Upper lobe of left lung (tissue), 6 donors: ENCODE measurements around the gene PLCD4. TPM values are rescaled to one million over a fixed set of nuclear protein-coding genes. Genes with fewer than 3 reads are reported as not detected.

Source experiments
- ATAC-seq, 2 donors: fragments of 200-7000 bp; cut with Tn5 transposase; one replicate each; pipeline ENCODE4 v1.9.1; 2022; ENCODE audit warnings: mild to moderate bottlenecking in 2 of 2, moderate library complexity in 2 of 2; ENCODE audit not compliant: low FRiP score in 2 of 2
- DNase-seq, 2 donors: peaks; one replicate each; pipeline ENCODE4 v3.0.0-alpha.2; 2019 to 2020
- H3K27ac ChIP-seq, 4 donors: fragments of 200-600 bp; sonication (generic); one replicate each; pipeline ENCODE4 v1.5.1; 2016 to 2019
- H3K27me3 ChIP-seq, 4 donors: fragments of 200-600 bp; sonication (generic); one replicate each; pipeline ENCODE4 v1.5.1; 2017 to 2019
- H3K36me3 ChIP-seq, 4 donors: fragments of 200-600 bp; sonication (generic); one replicate each; pipeline ENCODE4 v1.5.1; 2016 to 2019
- H3K4me1 ChIP-seq, 4 donors: fragments of 200-600 bp; sonication (generic); one replicate each; pipeline ENCODE4 v1.5.1; 2018 to 2019
- H3K4me3 ChIP-seq, 4 donors: fragments of 200-600 bp; sonication (generic); one replicate each; pipeline ENCODE4 v1.5.1; 2017 to 2019; ENCODE audit warnings: mild to moderate bottlenecking in 2 of 4, moderate library complexity in 1 of 4
- H3K9me3 ChIP-seq, 4 donors: fragments of 200-600 bp; sonication (generic); one replicate each; pipeline ENCODE4 v1.5.1; 2018 to 2019
- CTCF ChIP-seq, 6 experiments: fragments of 450-650 bp in 4 of 6; fragments of 200-600 bp in 2 of 6; sonication (generic) in 2 of 6; IDR thresholded peaks; one replicate each; pipeline ENCODE4 v1.5.1; 2016 to 2019; ENCODE audit warnings: antibody characterized with exemption in 6 of 6
- EP300 ChIP-seq, 4 donors: sonication (generic); formaldehyde crosslinking; IDR thresholded peaks; one replicate each; pipeline ENCODE4 v1.5.1; 2017; ENCODE audit warnings: antibody characterized with exemption in 4 of 4, control low read depth in 2 of 4
- POLR2A ChIP-seq, 4 donors: fragments of 450-650 bp; IDR thresholded peaks; one replicate each; pipeline ENCODE4 v1.5.1; 2016 to 2017; ENCODE audit warnings: antibody characterized with exemption in 4 of 4, mild to moderate bottlenecking in 2 of 4
- POLR2AphosphoS5 ChIP-seq, 2 donors: sonication (generic); formaldehyde crosslinking; IDR thresholded peaks; one replicate each; pipeline ENCODE4 v1.5.1; 2017; ENCODE audit warnings: antibody characterized with exemption in 2 of 2
- WGBS, 2 donors: methylation state at CpG; one replicate each; pipeline ENCODE4 v1.1.5; 2017 to 2018; 5-methylcytosine and 5-hydroxymethylcytosine counted together
- total RNA-seq, 6 donors: library from RNA; depleted of rRNA in 4 of 6; stranded (reverse); fragments of >200 nt in 4 of 6; gene quantifications; one replicate each; pipeline versions ENCODE4 v1.1.0 to v1.2.1, GENCODE V29; 2016 to 2021
- donor health status: DM: no; HTN: no; CAD: no; lungs with moderate emphysema.
- donor health status: DM: no; HTN: yes; CAD: no; lungs with severe emphysema.

The PLCD4 gene
- total RNA-seq, 6 donors from 2014 or later, result 0.30 to 0.98 (median 0.37) TPM; not detected in 2

GRCh38 chr2:218582076-218582475 lies 25.6 kb upstream of the PLCD4 start:
- H3K9me3 ChIP-seq, result no peaks in the 10 kb centered on the region
- H3K27ac ChIP-seq, result no peak overlapping the region
- H3K27me3 ChIP-seq, result no peaks in the 10 kb centered on the region
- H3K36me3 ChIP-seq, result peaks cover 12 to 61% (median 19%) of the 10 kb centered on the region in 4 donors
- H3K4me3 ChIP-seq, result no peak overlapping the region
- DNase-seq (no peak), ATAC-seq (no peak)
- no peak for TF ChIP-seq EP300 (IDR thresholded peaks at IDR 0.05)
- no peak for TF ChIP-seq POLR2AphosphoS5 (IDR thresholded peaks at IDR 0.05)
- TF ChIP-seq CTCF (IDR thresholded peaks at IDR 0.05), result no peak
- no peak for TF ChIP-seq POLR2A (IDR thresholded peaks at IDR 0.05)
- peaks cover 0 to 8% (median 2%) of the 10 kb centered on the region in 4 donors for H3K4me1 ChIP-seq
- 93 to 94% methylated on average over 7 of the region's 7 CpGs for WGBS, 2 donors

GRCh38 chr2:218583983-218584850 lies 23.5 kb upstream of the PLCD4 start:
- Histone ChIP-seq H3K27me3 (no peaks in the 10 kb centered on the region), H3K27ac (peak overlapping the region in 1 of 4 donors; percentile 32), H3K4me3 (no peak overlapping the region), H3K36me3 (peaks cover 19 to 81% (median 31%) of the 10 kb centered on the region in 4 donors), H3K4me1 (no peaks in the 10 kb centered on the region), H3K9me3 (no peaks in the 10 kb centered on the region)
- TF ChIP-seq POLR2A (IDR thresholded peaks at IDR 0.05) (no peak), CTCF (IDR thresholded peaks at IDR 0.05) (no peak), EP300 (IDR thresholded peaks at IDR 0.05) (no peak), POLR2AphosphoS5 (IDR thresholded peaks at IDR 0.05) (no peak)
- 96 to 97% methylated on average over 6 of the region's 6 CpGs for WGBS, 2 donors
- DNase-seq, result no peak
- ATAC-seq, result no peak

- Histone ChIP-seq H3K27ac (no peak overlapping the region), H3K9me3 (no peaks in the 10 kb centered on the region), H3K4me3 (no peak overlapping the region), H3K27me3 (no peaks in the 10 kb centered on the region), H3K4me1 (no peaks in the 10 kb centered on the region), H3K36me3 (peaks cover 28 to 94% (median 42%) of the 10 kb centered on the region in 4 donors)
- DNase-seq, result no peak
- no peak for ATAC-seq
- 94 to 97% methylated on average over 1 of the region's 1 CpG for WGBS, 2 donors
- no peak for TF ChIP-seq POLR2AphosphoS5 (IDR thresholded peaks at IDR 0.05)
- TF ChIP-seq POLR2A (IDR thresholded peaks at IDR 0.05), result no peak
- no peak for TF ChIP-seq EP300 (IDR thresholded peaks at IDR 0.05)
- no peak for TF ChIP-seq CTCF (IDR thresholded peaks at IDR 0.05)
Measured at GRCh38 chr2:218585541-218585940, 22.2 kb upstream of the PLCD4 start.

- DNase-seq (no peak), ATAC-seq (no peak)
- no peaks in the 10 kb centered on the region for H3K27me3 ChIP-seq
- H3K4me3 ChIP-seq, result no peak overlapping the region
- H3K27ac ChIP-seq, result no peak overlapping the region
- no peaks in the 10 kb centered on the region for H3K9me3 ChIP-seq
- no peaks in the 10 kb centered on the region for H3K36me3 ChIP-seq
- 76 to 81% methylated on average over 2 of the region's 2 CpGs for WGBS, 2 donors
- peaks cover 0 to 8% (median 0%) of the 10 kb centered on the region in 4 donors for H3K4me1 ChIP-seq
- TF ChIP-seq EP300 (IDR thresholded peaks at IDR 0.05) (no peak), POLR2A (IDR thresholded peaks at IDR 0.05) (no peak), POLR2AphosphoS5 (IDR thresholded peaks at IDR 0.05) (no peak), CTCF (IDR thresholded peaks at IDR 0.05) (no peak)
Measured at GRCh38 chr2:218605432-218605831, 2.3 kb upstream of the PLCD4 start.
